MM.1S (cell line): ENCODE results near the gene PLEKHH2.
"Not testable (repeated sequence)": the region's sequence is repeated elsewhere in the genome, so short reads cannot be mapped to it uniquely, and the experiment has no call there.

Experiments
- CTCF ChIP-seq: fragments of 300-600 bp; sonication (generic); IDR thresholded peaks from 2 replicates; pipeline ENCODE4 v1.5.1; 2016; ENCODE audit warnings: antibody characterized with exemption, low read length, mixed read lengths
- EZH2 ChIP-seq: fragments of 300-600 bp; sonication (generic); optimal IDR thresholded peaks from 2 replicates; pipeline ENCODE3; 2017; ENCODE audit warnings: low read depth, mild to moderate bottlenecking, antibody characterized with exemption, low read length, mixed read lengths

GRCh38 chr2:43726961-43727633, 90.0 kb downstream of the PLEKHH2 start:
- not testable (repeated sequence) for TF ChIP-seq CTCF, EZH2
